ENCODE measurements around the gene SLC5A12. TPM values are rescaled to one million over a fixed set of nuclear protein-coding genes. Genes with fewer than 3 reads are reported as not detected.

SLC5A12 gene
- total RNA-seq, 1 experiment from 2014 or later = not detected

GRCh38 chr11:26749927-26750326 lies 28.1 kb upstream of the SLC5A12 start:
- ChIA-PET POLR2A (ENCODE audit: unreplicated experiment) (no interaction called here), CTCF (no interaction called here)
- no peak overlapping the region for H3K4me3 ChIP-seq (ENCODE audit: low read length)
- no TSS peak for BruUV-seq (replicated peaks)
- no peaks in the 10 kb centered on the region for H3K79me2 ChIP-seq (ENCODE audit: low read length)
- intact Hi-C loops (cut with micrococcal nuclease) = loop anchor here (5.0 kb wide), 1 partner anchor 737 kb away; no protein-coding TSS in a partner anchor
- ATAC-seq (no peak), DNase-seq (no peak)
- H3K9me3 ChIP-seq (ENCODE audit: low read length) = no peaks in the 10 kb centered on the region
- no peaks in the 10 kb centered on the region for H3K9me2 ChIP-seq (replicated peaks; ENCODE audit: low read length)
- H3K4me1 ChIP-seq (ENCODE audit: insufficient read depth, low read length) = no peaks in the 10 kb centered on the region
- no peak overlapping the region for H3K4me2 ChIP-seq (ENCODE audit: low read length)
- no peak overlapping the region for H2AFZ ChIP-seq (ENCODE audit: low read length)
- no peaks in the 10 kb centered on the region for H3K36me3 ChIP-seq (ENCODE audit: low read depth, low read length)
- H3K27me3 ChIP-seq (ENCODE audit: low read length) = no peaks in the 10 kb centered on the region
- no peak overlapping the region for H3K27ac ChIP-seq (ENCODE audit: low read length)
- no peak overlapping the region for H3K9ac ChIP-seq (ENCODE audit: low read length)
- no peaks in the 10 kb centered on the region for H4K20me1 ChIP-seq (ENCODE audit: low read length)
- no peaks in the 10 kb centered on the region for H3F3A ChIP-seq (ENCODE audit: low read length, unreplicated experiment)
- TF ChIP-seq EZH2phosphoT487 (IDR thresholded peaks at IDR 0.05; ENCODE audit: borderline replicate concordance, low read length) = no peak
- no peak for TF ChIP-seq EZH2 (IDR thresholded peaks at IDR 0.05; ENCODE audit: low read length, unreplicated experiment)
- no peak for TF ChIP-seq CTCF (conservative IDR thresholded peaks at IDR 0.05; ENCODE audit: low read depth, low read length)

- no peak overlapping the region for H3K4me2 ChIP-seq (ENCODE audit: low read length)
- no peaks in the 10 kb centered on the region for H4K20me1 ChIP-seq (ENCODE audit: low read length)
- H3K79me2 ChIP-seq (ENCODE audit: low read length) = no peaks in the 10 kb centered on the region
- no peaks in the 10 kb centered on the region for H3K9me2 ChIP-seq (replicated peaks; ENCODE audit: low read length)
- H3K4me1 ChIP-seq (ENCODE audit: insufficient read depth, low read length) = no peaks in the 10 kb centered on the region
- H2AFZ ChIP-seq (ENCODE audit: low read length) = no peak overlapping the region
- no peak for ATAC-seq
- intact Hi-C loops (cut with micrococcal nuclease) = no loop called here
- no peaks in the 10 kb centered on the region for H3K27me3 ChIP-seq (ENCODE audit: low read length)
- ChIA-PET CTCF (no interaction called here), POLR2A (ENCODE audit: unreplicated experiment) (no interaction called here)
- no peaks in the 10 kb centered on the region for H3F3A ChIP-seq (ENCODE audit: low read length, unreplicated experiment)
- no TSS peak for BruUV-seq (replicated peaks)
- no peaks in the 10 kb centered on the region for H3K36me3 ChIP-seq (ENCODE audit: low read depth, low read length)
- no peaks in the 10 kb centered on the region for H3K9me3 ChIP-seq (ENCODE audit: low read length)
- H3K9ac ChIP-seq (ENCODE audit: low read length) = no peak overlapping the region
- H3K4me3 ChIP-seq (ENCODE audit: low read length) = no peak overlapping the region
- DNase-seq = no peak
- no peak overlapping the region for H3K27ac ChIP-seq (ENCODE audit: low read length)
- TF ChIP-seq EZH2phosphoT487 (IDR thresholded peaks at IDR 0.05; ENCODE audit: borderline replicate concordance, low read length) = no peak
- TF ChIP-seq EZH2 (IDR thresholded peaks at IDR 0.05; ENCODE audit: low read length, unreplicated experiment) = no peak
- no peak for TF ChIP-seq CTCF (conservative IDR thresholded peaks at IDR 0.05; ENCODE audit: low read depth, low read length)
These were observed 21.8 kb upstream of the SLC5A12 start for GRCh38 chr11:26743622-26744021.

- Histone ChIP-seq H3K9me3 (ENCODE audit: low read length) (no peaks in the 10 kb centered on the region), H3K27me3 (ENCODE audit: low read length) (no peaks in the 10 kb centered on the region), H3F3A (ENCODE audit: low read length, unreplicated experiment) (no peaks in the 10 kb centered on the region), H3K9me2 (replicated peaks; ENCODE audit: low read length) (no peaks in the 10 kb centered on the region), H3K4me2 (ENCODE audit: low read length) (no peak overlapping the region), H3K27ac (ENCODE audit: low read length) (no peak overlapping the region), H3K79me2 (ENCODE audit: low read length) (no peaks in the 10 kb centered on the region), H3K9ac (ENCODE audit: low read length) (no peak overlapping the region), H4K20me1 (ENCODE audit: low read length) (no peaks in the 10 kb centered on the region), H2AFZ (ENCODE audit: low read length) (no peak overlapping the region), H3K36me3 (ENCODE audit: low read depth, low read length) (no peaks in the 10 kb centered on the region), H3K4me1 (ENCODE audit: insufficient read depth, low read length) (no peaks in the 10 kb centered on the region), H3K4me3 (ENCODE audit: low read length) (no peak overlapping the region)
- TF ChIP-seq EZH2phosphoT487 (IDR thresholded peaks at IDR 0.05; ENCODE audit: borderline replicate concordance, low read length) = no peak
- TF ChIP-seq EZH2 (IDR thresholded peaks at IDR 0.05; ENCODE audit: low read length, unreplicated experiment) = no peak
- no peak for TF ChIP-seq CTCF (conservative IDR thresholded peaks at IDR 0.05; ENCODE audit: low read depth, low read length)
- BruUV-seq (replicated peaks) = no TSS peak
- intact Hi-C loops (cut with micrococcal nuclease) = no loop called here
- DNase-seq (no peak), ATAC-seq (no peak)
- POLR2A ChIA-PET (ENCODE audit: unreplicated experiment) = no interaction called here
- CTCF ChIA-PET = no interaction called here
These were observed 21.1 kb upstream of the SLC5A12 start for GRCh38 chr11:26742966-26743365.
